Activated T-helper 1 cell treated with anti-CD3 and anti-CD28 coated beads, Interleukin-12 subunit alpha, Interleukin-12 subunit beta, Interleukin-2, Interleukin-4 antibody, amounts not matched to agents 30 ng/mL and 10 ng/mL and 1 ng/mL, durations not matched to agents 14 hours and 24 hours and 36 hours (primary cell): ENCODE measurements around the gene PDRG1. TPM values are rescaled to one million over a fixed set of nuclear protein-coding genes. Genes with fewer than 3 reads are reported as not detected.
"Not testable (repeated sequence)": the region's sequence is repeated elsewhere in the genome, so short reads cannot be mapped to it uniquely, and the experiment has no call there.

ENCODE experiments used
- DNase-seq: peaks from one replicate; pipeline ENCODE4 v3.0.0; 2021; ENCODE audit warnings: low spot score
- H3K27ac Mint-ChIP-seq: one replicate; pipeline ENCODE4 v1.8.0; 2021; ENCODE audit warnings: mild to moderate bottlenecking, mixed read lengths
- H3K27me3 Mint-ChIP-seq: one replicate; pipeline ENCODE4 v1.8.0; 2022; ENCODE audit warnings: mild to moderate bottlenecking, moderate library complexity, mixed read lengths; ENCODE audit not compliant: insufficient read depth
- H3K36me3 Mint-ChIP-seq: one replicate; pipeline ENCODE4 v1.8.0; 2021; ENCODE audit warnings: low read depth, mixed read lengths
- H3K4me1 Mint-ChIP-seq: one replicate; pipeline ENCODE4 v1.8.0; 2021; ENCODE audit warnings: low read depth, mixed read lengths
- H3K4me3 Mint-ChIP-seq: one replicate; pipeline ENCODE4 v1.8.0; 2021; ENCODE audit warnings: mild to moderate bottlenecking, moderate library complexity, mixed read lengths
- H3K9me3 Mint-ChIP-seq: one replicate; pipeline ENCODE4 v1.8.0; 2021; ENCODE audit warnings: mixed read lengths
- intact Hi-C: fragments of 100-400 bp; cut with micrococcal nuclease; formaldehyde crosslinking; loops from one replicate; pipeline ENCODE4 v1.15.1; 2024
- total RNA-seq: library from RNA; stranded (reverse); gene quantifications from 2 replicates; pipeline ENCODE4 v1.2.3, GENCODE V29; 2022

The PDRG1 gene
- total RNA-seq, 1 donor from 2014 or later, result 20.5 TPM

GRCh38 chr20:31918466-31919105 lies 33.3 kb downstream of the PDRG1 start:
- H3K4me3 Mint-ChIP-seq, result no peak overlapping the region
- peaks cover 16% of the 10 kb centered on the region for H3K27me3 Mint-ChIP-seq
- intact Hi-C loops, result no loop called here
- no peaks in the 10 kb centered on the region for H3K4me1 Mint-ChIP-seq
- H3K27ac Mint-ChIP-seq, result no peak overlapping the region
- no peak for DNase-seq
- no peaks in the 10 kb centered on the region for H3K9me3 Mint-ChIP-seq
- H3K36me3 Mint-ChIP-seq, result no peaks in the 10 kb centered on the region

- intact Hi-C loops, H3K27ac Mint-ChIP-seq, H3K4me3 Mint-ChIP-seq, H3K4me1 Mint-ChIP-seq, DNase-seq, H3K9me3 Mint-ChIP-seq, H3K36me3 Mint-ChIP-seq: not testable (repeated sequence)
- H3K27me3 Mint-ChIP-seq, result peaks cover 16% of the 10 kb centered on the region
Measured at GRCh38 chr20:31917962-31918412, 33.9 kb downstream of the PDRG1 start.

DNA sequence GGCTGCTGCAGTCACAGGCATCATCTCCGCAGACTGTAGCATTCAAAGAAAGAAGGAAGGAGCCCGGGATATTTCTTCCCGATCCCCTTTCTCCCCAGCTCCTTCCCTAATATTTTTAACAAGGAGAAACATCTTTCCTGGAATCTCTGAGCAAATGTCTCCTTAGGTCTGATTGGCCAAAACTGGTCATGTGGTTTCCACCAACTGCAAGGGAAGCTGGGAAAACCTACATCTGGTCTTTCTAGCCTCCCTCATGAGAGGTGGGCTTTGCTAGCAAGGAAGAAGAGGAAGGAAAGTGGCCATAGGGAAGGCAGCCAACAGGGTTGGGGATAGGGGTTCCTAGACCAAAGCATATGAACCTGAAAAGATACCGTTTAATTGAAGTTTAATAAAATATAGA lies 35.1 kb downstream of the PDRG1 start:
- intact Hi-C loops, result no loop called here
- no peaks in the 10 kb centered on the region for H3K4me1 Mint-ChIP-seq

GRCh38 chr20:31915491-31916280 lies 36.2 kb downstream of the PDRG1 start:
- H3K36me3 Mint-ChIP-seq, result no peaks in the 10 kb centered on the region
- intact Hi-C loops, result no loop called here
- no peak for DNase-seq
- no peaks in the 10 kb centered on the region for H3K4me1 Mint-ChIP-seq
- no peak overlapping the region for H3K27ac Mint-ChIP-seq
- no peak overlapping the region for H3K4me3 Mint-ChIP-seq
- H3K27me3 Mint-ChIP-seq, result peaks cover 16% of the 10 kb centered on the region
- H3K9me3 Mint-ChIP-seq, result no peaks in the 10 kb centered on the region

More for the DNA sequence above, 35.1 kb downstream of the PDRG1 start:
- Mint-ChIP-seq H3K36me3 (no peaks in the 10 kb centered on the region), H3K4me3 (no peak overlapping the region), H3K27me3 (peaks cover 16% of the 10 kb centered on the region), H3K27ac (no peak overlapping the region), H3K9me3 (no peaks in the 10 kb centered on the region)
- DNase-seq, result no peak

GRCh38 chr20:31914170-31914569 lies 37.7 kb downstream of the PDRG1 start:
- H3K9me3 Mint-ChIP-seq, result no peaks in the 10 kb centered on the region
- no peak overlapping the region for H3K4me3 Mint-ChIP-seq
- H3K4me1 Mint-ChIP-seq, result no peaks in the 10 kb centered on the region
- H3K27ac Mint-ChIP-seq, result no peak overlapping the region
- no peak for DNase-seq
- no peaks in the 10 kb centered on the region for H3K36me3 Mint-ChIP-seq
- peaks cover 13% of the 10 kb centered on the region for H3K27me3 Mint-ChIP-seq
- intact Hi-C loops, result no loop called here

GRCh38 chr20:31913431-31914157 lies 38.3 kb downstream of the PDRG1 start:
- Mint-ChIP-seq H3K4me1 (no peaks in the 10 kb centered on the region), H3K36me3 (no peaks in the 10 kb centered on the region), H3K27ac (no peak overlapping the region), H3K27me3 (peaks cover 7% of the 10 kb centered on the region), H3K4me3 (no peak overlapping the region), H3K9me3 (no peaks in the 10 kb centered on the region)
- DNase-seq, result no peak
- intact Hi-C loops, result no loop called here

GRCh38 chr20:31910071-31910803 lies 41.6 kb downstream of the PDRG1 start:
- intact Hi-C loops, result no loop called here
- no peaks in the 10 kb centered on the region for H3K36me3 Mint-ChIP-seq

GRCh38 chr20:31909253-31910070 lies 42.4 kb downstream of the PDRG1 start:
- intact Hi-C loops, result no loop called here
- no peaks in the 10 kb centered on the region for H3K9me3 Mint-ChIP-seq
- H3K27ac Mint-ChIP-seq, result no peak overlapping the region
- no peaks in the 10 kb centered on the region for H3K36me3 Mint-ChIP-seq
- peaks cover 4% of the 10 kb centered on the region for H3K27me3 Mint-ChIP-seq
- no peaks in the 10 kb centered on the region for H3K4me1 Mint-ChIP-seq
- H3K4me3 Mint-ChIP-seq, result no peak overlapping the region
- DNase-seq, result no peak

More at GRCh38 chr20:31910071-31910803, 41.6 kb downstream of the PDRG1 start:
- Mint-ChIP-seq H3K27me3 (no peaks in the 10 kb centered on the region), H3K4me1 (no peaks in the 10 kb centered on the region), H3K9me3 (no peaks in the 10 kb centered on the region), H3K27ac (no peak overlapping the region), H3K4me3 (no peak overlapping the region)
- DNase-seq, result no peak

GRCh38 chr20:31908424-31908823 lies 43.4 kb downstream of the PDRG1 start:
- H3K36me3 Mint-ChIP-seq, result no peaks in the 10 kb centered on the region
- no peak overlapping the region for H3K4me3 Mint-ChIP-seq
- intact Hi-C loops, result no loop called here
- no peak overlapping the region for H3K27ac Mint-ChIP-seq
- H3K4me1 Mint-ChIP-seq, result no peaks in the 10 kb centered on the region
- DNase-seq, result no peak
- no peaks in the 10 kb centered on the region for H3K9me3 Mint-ChIP-seq
- H3K27me3 Mint-ChIP-seq, result peaks cover 4% of the 10 kb centered on the region

DNA sequence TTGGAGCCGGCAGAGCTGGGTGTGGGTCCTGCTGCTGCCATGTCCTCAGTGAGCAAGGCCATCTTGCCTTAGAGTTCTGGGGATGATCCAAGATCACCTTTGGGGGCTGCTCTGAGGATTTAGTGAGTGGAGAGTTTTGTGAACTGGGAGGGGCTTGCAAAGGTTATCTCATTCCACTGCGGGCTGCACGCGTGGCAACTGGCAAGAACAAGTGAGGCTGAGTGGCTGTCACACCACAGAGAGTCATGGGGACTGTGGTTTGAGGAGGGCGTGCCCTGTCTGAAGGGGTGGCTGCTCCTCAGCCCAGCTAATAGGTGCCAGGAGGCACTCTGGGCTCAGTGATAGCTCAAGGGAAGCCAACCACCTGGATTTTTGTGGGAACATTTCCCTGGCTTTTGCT lies 43.8 kb downstream of the PDRG1 start:
- DNase-seq, result no peak
- H3K27me3 Mint-ChIP-seq, result peaks cover 6% of the 10 kb centered on the region
- H3K36me3 Mint-ChIP-seq, result no peaks in the 10 kb centered on the region
- H3K27ac Mint-ChIP-seq, result no peak overlapping the region
- intact Hi-C loops, result no loop called here
- H3K9me3 Mint-ChIP-seq, result no peaks in the 10 kb centered on the region
- no peaks in the 10 kb centered on the region for H3K4me1 Mint-ChIP-seq
- no peak overlapping the region for H3K4me3 Mint-ChIP-seq

- H3K4me3 Mint-ChIP-seq, result no peak overlapping the region
- no peaks in the 10 kb centered on the region for H3K36me3 Mint-ChIP-seq
- H3K27me3 Mint-ChIP-seq, result peaks cover 6% of the 10 kb centered on the region
- intact Hi-C loops, result no loop called here
- DNase-seq, result no peak
- no peaks in the 10 kb centered on the region for H3K9me3 Mint-ChIP-seq
- no peak overlapping the region for H3K27ac Mint-ChIP-seq
- H3K4me1 Mint-ChIP-seq, result no peaks in the 10 kb centered on the region
Measured at GRCh38 chr20:31907046-31907445, 44.8 kb downstream of the PDRG1 start.

GRCh38 chr20:31906001-31906400 lies 45.8 kb downstream of the PDRG1 start:
- Mint-ChIP-seq H3K27ac (no peak overlapping the region), H3K9me3 (no peaks in the 10 kb centered on the region), H3K4me3 (no peak overlapping the region), H3K4me1 (no peaks in the 10 kb centered on the region), H3K36me3 (no peaks in the 10 kb centered on the region), H3K27me3 (peaks cover 6% of the 10 kb centered on the region)
- intact Hi-C loops, result no loop called here
- DNase-seq, result no peak
